ENCODE data around the gene PIBF1.
"Not testable (repeated sequence)": the region's sequence is repeated elsewhere in the genome, so short reads cannot be mapped to it uniquely, and the experiment has no call there.

The PIBF1 gene

DNA sequence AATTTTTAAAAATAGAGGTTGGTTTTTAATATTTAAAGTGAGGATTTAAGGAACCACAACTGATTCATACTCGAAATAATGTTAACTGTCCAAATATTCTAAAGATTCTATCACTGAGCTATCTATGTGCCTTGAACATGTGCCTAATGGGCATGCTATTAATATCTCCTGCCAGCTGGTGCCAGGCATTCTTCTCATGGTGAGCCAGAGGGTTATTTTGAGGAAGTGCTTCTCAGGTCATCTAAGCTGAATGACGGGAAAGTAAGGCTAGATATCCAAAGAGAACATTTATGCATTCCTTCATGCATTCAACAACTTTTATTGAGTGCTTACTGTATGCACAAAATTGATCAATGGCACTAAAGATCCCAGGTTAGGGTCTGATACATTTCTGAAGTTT, 138.2 kb downstream of the PIBF1 start:
- DNase-seq: no peak

DNA sequence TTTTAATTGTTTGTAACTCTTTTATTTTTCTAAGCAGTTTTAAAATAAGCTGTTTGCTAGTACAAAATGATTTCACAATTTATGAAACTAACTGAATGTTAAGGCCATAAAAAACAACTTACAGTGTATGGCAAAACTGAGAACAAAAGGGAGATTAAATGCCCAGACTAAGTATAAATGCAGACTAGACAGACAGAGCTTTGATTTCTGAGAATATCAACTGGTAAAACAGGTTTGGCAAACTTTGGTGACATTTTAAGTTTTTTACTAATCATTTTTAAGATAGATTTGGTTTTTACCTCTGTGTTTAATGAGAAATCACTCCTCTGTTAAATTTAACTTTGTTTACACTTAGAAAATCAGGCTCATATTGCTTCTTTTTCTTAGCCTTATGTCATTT, 149.4 kb downstream of the PIBF1 start:
- no peak for DNase-seq

DNA sequence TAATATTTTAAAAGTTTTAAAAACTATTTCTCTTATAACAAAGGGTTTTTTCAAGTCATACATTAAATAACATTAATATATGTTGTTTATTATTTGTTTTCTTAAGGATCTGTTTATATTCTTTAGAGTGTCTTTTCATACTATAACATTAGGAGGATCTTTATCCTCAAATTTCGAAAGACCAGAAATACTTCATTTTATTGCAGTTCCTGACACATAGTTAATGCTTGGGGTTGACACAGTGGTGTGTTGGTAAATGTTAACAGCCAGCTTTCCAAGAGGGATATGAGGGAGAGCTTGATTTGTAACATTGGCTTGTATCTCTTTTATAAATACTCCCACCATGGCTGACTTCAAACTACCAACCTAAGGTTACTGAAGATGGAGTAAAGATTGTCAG, 150.3 kb downstream of the PIBF1 start:
- DNase-seq: no peak

DNA sequence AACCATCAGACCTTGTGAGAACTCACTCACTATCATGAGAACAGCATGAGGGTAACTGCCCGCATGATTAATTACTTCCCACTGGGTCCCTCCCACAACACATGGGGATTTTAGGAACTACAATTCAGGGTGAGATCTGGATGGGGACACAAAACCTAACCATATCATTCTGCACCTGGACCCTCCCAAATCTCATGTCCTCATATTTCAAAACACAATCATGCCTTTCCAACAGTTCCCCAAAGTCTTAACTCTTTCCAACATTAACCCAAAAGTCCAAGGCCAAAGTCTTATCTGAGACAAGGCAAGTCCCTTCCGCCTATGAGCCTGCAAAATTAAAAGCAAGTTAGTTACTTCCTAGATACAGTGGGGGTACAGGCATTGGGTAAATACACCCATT, 164.3 kb downstream of the PIBF1 start:
- not testable (repeated sequence) for DNase-seq

DNA sequence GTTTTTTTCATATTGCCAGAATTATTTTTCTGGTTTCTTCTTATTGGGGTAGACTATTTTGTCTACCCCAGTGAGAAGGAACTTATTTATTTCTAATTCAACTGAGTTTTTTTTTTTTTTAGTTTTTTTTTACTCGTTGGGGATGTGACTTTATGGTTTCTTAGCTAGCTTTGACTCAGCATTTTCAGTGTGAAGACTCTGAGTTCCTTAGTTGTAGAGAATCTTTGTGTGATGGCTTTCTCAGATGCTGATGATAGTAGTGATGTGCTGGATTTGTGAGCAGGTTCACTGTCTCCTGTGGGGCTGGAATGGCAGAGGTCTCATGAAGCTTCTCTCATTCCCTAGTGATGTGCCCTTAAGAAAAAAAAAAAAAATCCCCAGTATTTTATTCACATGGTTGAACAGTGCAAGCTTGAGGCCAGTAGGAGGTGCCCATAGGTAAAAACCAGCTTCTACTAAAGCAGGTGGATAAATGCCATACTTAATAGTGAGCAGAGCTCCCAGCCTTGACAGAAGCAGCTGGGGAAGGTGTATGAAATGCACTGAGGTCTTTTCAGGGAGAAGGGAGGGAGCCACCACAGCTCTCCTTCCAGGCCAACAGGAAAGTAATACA, 170.7 kb downstream of the PIBF1 start:
- DNase-seq: no peak

DNA sequence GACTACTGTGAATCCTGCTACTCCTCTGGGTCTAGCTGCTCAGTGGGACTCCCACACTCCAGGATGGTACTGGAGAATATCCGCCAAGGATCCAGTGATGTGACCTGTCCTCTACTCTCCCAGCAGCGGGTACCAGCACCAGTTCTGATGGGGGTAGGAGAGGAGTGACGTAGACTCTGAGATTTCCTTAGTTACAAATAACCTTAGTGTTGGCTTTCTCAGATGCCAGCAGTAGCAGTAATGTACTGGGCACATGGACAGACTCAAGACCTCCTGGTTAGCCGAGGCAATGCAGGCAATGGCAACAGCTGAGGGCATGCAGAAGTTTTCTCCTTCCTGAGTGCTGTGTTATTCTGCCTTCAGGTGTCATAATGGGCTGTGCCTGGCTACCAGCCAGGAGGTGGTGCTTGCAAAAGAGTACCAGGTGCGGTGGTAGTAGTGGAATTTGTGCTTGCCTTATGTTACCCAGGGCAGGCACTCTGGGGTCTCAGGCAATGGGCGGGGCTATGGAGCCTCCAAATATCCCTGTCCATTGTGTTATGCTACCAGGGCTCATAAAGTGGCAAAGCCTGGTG, 171.5 kb downstream of the PIBF1 start:
- DNase-seq: no peak

DNA sequence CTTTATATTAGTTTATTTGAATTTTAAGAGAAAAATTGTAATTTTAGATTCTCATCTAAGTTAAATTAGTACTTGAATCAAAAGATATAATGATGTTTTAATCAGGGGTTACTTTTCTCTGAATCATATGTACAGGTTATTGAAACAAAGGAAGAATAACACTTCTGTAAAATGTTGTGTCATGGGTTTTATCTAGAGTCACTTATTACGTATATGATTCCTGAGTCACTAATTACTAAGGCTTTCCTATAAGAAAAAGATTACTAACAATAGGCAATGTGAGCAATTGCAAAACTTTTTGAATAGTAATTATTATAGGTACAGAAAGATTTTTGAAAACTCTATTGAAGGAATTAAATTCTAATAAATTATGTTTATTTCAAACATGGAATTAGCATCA, 177.7 kb downstream of the PIBF1 start:
- DNase-seq: no peak

DNA sequence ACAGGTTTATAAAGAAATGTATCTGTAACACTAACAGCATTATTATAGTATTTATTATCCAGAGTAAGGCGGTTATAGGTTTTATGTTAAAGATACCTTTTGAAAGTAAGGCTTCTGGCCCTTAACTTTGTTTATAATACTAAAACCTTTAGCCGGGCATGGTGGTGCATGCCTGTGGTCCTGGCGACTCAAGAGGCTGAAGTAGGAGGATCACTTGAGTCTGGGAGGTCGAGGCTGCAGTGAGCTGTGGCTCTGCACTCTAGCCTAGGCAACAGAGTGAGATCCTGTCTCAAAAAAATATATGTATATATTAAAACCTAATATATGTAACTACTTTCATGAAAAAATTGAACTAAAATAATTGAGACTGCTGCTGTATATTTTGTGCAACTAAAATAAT, 178.2 kb downstream of the PIBF1 start:
- no peak for DNase-seq

DNA sequence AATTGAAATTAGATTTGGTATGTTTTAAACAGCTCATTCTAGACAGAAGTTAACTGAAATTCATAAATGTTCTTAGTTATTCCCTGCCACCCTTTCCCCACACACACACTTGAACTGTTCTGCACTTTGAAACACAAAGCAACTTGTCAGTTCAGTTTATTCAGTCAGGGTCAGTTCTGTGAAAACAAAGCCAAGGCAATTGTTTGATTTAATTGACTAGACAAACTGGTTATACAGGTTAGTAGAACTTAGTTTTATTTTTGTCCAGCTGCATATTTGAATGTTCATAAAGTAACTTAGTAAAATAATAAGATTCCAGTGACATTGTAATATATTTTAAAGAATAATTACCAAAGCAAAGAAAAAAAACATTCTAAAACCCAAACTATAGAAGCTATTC, 178.6 kb downstream of the PIBF1 start:
- no peak for DNase-seq

DNA sequence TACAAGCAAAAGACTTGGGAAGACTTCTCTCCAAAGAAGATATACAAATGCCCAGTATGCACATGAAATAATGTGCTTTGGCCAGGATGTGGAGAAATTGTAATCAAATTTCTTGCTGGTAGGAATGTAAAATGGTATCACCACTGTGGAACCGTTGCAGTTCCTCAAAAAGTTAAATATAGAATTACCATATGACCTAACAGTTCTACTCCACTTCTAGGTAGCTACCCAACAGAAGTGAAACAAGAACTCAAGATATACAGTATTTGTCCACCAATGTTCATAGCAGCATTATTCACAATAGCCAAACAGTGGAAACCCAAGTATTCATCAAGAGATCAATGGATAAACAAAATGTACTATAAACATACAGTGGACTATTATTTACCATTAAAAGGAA, 181.8 kb downstream of the PIBF1 start:
- no peak for DNase-seq

DNA sequence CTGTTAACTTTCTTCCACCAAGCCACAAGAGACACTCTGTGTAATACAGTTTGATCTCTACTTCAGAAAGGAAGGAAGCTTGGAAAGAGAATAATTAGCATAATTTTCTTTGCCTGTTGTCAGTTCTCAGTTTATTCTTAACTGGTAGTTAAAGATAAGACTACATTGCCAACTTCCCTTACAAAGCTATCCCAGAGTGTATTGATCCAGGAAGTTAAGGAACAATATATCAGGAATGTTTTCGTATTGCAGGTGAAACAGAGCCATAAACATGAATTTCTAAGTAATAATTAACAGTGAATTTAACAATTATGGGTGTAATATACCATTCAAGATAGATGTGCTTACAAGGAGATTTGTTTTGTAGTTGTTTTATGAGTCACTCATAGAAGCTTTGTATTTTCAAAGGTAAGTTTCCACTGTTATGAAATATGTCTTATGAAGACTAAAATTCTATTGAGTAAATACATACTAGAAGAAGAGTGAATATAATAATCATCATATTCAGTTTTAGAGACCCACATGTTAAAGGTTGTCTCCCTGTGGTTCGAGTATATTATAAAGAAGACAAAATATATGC, 188.5 kb downstream of the PIBF1 start:
- no peak for DNase-seq

DNA sequence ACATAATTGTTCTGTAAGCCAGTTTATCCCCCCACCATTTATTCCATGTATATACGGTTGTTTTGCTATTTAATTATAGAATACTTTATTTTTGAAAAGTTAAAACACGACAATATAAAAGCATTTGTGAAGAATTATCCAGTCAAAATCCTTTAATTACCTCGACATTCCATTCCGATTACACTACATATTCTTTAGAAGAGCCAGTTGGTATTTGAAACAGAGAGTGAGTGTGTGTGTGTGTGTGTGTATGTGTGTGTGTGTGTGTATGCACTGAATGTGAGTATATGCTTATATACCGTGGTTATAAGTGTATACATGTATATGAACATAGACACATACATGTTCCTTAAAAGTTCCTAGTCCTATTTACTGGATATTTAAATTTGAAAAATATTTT, 189.0 kb downstream of the PIBF1 start:
- no peak for DNase-seq

DNA sequence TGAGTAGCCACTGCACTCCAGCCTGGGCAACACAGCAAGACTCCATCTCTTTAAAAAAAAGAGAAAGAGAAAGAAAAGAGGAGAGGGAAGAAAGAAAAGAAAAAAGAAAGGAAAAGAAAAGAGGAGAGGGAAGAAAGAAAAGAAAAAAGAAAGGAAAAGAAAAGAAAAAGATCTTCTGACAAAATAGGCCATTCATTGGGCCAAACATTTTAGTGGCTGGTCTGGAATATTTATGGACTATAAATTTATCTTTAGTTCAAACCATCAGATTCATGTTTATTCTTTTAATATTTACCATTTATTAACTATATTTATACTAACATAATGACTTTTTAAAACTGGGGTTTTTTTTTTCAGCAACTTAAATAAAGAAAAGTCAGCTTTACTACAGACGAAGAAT, 191.3 kb downstream of the PIBF1 start:
- DNase-seq: no peak

DNA sequence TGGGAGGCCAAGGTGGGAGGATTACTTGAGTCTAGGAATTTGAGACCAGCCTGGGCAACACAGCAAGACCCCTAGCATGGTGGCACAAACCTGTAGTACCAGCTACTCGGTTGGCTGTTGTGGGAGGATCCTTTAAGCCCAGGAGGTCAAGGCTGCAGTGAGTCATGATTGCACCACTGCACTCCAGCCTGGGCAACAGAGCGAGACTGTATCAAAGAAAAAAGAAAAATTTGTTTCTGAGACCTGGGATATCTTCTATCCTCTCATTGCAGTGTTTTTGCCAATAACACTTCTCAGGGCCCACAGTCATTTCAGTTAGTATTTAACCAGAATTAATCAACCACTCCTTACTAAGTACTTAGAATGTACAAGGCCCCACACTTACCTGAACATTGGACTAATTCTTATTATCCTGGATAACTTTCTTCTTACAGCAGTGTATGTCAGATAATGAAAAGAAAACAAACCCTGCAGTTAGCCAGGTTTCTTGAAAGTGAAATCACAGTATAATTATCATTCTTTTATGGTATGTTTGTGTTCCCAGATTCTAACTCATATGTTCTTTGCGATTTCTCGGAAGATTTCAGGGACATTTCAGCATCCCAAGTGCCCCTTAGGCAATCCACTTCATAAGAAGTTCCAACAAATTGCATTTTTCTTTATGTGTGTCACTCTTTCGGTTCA, 201.3 kb downstream of the PIBF1 start:
- DNase-seq: no peak

DNA sequence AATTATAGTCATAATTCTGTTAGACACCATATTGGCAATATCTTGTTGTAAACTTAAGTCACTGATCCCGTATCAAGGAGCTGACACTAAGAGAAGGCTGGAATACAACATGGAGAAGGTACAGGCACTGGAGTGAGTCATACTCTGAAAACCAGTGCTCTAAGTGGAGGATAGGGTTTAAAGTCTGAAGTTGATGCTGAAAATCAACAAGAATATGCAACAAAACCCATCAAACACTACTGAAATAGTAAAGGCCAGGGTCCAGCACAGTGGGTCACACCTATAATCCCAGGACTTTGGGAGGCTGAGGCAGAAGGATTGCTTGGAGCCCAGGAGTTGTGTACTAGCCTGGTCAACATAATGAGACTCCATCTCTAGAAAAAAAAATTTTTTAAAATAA, 203.7 kb downstream of the PIBF1 start:
- no peak for DNase-seq

DNA sequence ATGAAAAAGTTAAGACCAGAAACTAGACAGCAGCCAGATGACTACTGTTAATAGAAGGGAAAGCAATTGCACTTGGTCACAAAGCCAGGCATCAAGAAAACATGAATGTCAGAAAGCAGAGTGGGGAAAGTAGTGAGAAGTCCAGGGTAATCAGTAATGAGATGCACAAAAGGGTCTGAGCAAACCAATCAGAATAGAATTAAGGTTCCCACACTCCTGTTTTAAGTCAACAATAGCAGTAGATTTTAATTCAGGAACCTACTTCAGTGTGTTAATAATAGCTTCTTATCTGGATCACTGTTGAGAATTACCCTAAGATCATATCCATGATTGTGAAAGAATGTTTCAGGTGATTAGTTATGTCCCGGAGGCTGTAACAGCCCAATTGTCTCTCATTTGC, 204.3 kb downstream of the PIBF1 start:
- DNase-seq: no peak

DNA sequence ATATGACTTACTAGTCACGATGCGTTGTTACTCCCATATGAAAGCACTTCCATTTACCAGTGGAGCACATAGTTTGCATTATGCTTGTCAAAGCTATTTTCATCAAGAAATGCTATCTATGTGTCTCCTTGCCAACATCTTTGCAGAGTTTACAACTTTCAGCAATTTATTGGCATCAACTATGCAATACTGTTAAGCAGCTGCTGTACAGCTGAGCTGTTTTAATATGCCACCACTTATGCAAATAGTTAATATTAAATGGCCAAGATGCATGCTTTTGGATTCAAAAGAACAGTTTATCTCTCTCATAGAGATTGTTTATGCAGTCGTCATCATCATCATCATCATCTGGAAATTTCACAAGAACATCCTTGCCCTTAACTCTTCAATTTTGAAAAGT, 209.0 kb downstream of the PIBF1 start:
- no peak for DNase-seq

DNA sequence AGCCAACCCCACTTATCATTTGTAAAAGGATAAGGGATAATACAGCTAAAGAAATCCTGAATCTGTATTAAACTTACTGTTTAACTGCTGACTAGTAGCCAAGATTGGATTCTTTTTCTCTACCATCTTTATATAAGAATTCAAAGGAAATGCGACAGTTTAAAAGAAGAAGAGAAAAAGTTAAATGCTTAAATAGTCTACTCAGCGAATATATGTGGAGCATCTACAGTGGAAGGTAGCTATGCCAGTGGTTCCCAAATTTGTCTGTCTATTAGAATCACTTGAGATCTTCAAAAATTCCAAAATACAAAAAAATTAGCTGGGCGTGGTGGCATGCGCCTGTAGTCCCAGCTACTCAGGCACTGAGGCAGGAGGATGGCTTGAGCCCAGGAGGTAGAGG, 216.1 kb downstream of the PIBF1 start:
- no peak for DNase-seq

DNA sequence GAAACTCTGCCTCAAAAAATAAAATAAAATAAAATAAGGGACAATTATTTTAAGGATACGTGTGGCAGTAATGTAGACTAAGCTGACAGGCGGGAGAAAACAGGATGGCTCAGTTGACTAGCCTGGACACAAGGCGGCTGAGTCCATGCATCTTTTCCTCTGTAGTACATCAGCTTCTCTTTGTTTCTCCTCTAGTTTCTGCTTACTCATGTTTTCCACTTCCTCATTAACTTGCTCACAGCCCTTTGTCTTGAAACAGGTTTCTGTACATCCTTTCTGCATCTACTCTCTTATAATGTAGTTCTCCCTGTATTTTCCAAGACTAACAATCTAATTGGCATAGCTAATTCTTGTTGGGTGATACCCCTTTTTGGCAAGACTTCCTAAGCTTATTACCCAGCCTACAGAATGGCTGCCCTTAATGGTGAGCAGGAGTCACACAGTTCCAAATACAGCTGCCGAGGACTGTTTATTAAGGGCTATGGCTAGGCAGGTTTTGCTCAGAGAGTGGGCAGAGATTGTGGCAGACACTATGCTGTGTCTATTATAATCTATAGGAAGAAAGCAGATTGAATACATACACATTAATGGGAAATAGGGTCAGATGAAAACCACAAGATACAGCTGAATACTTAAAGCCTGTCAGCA, 218.2 kb downstream of the PIBF1 start:
- DNase-seq: peak in 1 of 2 experiments; percentile 26

DNA sequence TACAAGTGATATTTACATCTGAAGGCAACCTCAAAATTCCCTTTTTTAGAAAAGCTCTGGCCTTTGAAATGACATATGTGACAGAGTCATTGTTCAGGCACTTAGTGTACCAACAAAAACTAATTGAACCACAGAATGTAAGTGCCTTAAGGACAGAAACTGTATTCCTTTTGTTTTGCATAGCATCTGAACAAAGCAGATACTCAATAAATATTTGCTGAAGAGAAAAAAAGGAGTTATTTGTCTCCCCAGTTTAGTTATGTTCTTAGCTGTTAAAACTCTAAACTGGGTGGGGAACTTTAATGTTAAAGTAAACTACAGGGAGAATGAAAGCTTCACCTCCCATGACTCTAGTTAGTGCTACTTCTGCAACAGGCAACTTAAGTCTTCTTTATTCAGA, 220.0 kb downstream of the PIBF1 start:
- peak in 1 of 2 experiments; percentile 35 for DNase-seq

DNA sequence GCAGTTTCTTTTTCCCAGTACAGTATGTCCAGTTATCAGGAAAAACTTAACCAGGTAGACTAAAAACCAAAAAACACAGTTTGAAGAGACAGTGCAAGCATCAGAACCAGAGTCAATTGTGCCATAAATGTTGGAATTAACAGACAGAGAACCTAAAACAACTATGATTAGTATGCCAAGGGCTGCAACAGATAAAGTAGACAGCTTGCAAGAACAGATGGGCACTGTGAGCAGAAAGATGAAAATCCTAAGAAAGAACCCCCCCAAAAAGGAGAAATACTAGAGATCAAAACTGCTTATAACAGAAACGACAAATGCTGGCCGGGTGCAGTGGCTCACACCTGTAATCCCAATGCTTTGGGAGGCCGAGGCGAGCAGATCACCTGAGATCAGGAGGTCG, 229.8 kb downstream of the PIBF1 start:
- DNase-seq: no peak

DNA sequence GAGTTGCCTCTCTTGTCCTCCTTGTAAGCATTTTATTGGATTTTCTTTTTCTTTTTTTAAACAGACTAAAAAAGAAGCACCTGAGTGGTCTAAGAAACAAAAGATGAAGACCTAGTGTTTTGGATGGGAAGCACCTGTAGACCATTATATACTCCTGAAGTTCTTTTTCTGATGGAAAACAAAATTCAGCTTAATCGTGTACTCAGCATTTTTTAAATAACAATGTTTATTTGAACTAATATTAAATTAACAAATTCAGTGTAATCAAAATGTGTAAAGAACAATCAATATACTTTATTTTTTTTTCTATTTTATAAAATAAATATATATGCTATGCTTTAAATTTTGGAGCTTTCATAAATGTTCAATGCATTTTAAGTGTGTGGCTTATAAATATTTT, 233.9 kb downstream of the PIBF1 start:
- no peak for DNase-seq

DNA sequence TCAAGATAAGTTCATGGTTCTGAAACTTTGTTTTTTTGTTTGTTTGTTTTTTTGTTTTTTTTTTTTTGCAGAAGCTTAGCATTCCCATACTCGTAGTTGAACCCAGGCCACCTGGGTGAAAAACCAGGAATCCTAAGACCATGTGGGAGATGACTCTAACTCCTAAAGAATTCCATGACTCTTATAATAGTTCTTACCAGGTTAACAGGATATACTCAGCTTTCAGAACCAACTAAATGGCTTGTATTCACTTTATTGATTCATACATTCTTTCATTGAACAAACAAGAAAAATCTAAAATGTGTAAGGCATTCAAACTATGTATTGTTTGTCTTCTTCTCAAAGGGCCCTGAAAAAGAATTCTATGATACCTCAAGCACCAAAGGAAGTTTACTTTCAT, 236.4 kb downstream of the PIBF1 start:
- DNase-seq: no peak

Measured in NCI-H1930 (cell line).